Trophoblast cell (in vitro differentiated cells and primary cell): Measurements from ENCODE around the gene HIRA.

Source experiments
- DNase-seq, 2 donors: peaks; one replicate each; pipeline ENCODE4 v3.0.0-alpha.2; 2016
- H2AFZ ChIP-seq: 2 replicates; pipeline ENCODE4 v1.6.1; 2013; ENCODE audit warnings: low read length, moderate library complexity, mild to moderate bottlenecking; ENCODE audit not compliant: insufficient read depth, poor library complexity
- H2AK5ac ChIP-seq: 2 replicates; pipeline ENCODE4 v1.6.1; 2013; ENCODE audit warnings: mild to moderate bottlenecking, low read length
- H2BK120ac ChIP-seq: 2 replicates; pipeline ENCODE4 v1.6.1; 2013; ENCODE audit warnings: low read length, mild to moderate bottlenecking, moderate library complexity; ENCODE audit not compliant: insufficient read depth, poor library complexity
- H2BK12ac ChIP-seq: 2 replicates; pipeline ENCODE4 v1.6.1; 2013; ENCODE audit warnings: mild to moderate bottlenecking, low read length, moderate library complexity
- H2BK5ac ChIP-seq: 2 replicates; pipeline ENCODE4 v1.6.1; 2013; ENCODE audit warnings: low read length, low read depth, moderate library complexity, mild to moderate bottlenecking; ENCODE audit not compliant: poor library complexity
- H3K14ac ChIP-seq: 2 replicates; pipeline ENCODE4 v1.6.1; 2013; ENCODE audit warnings: mild to moderate bottlenecking, low read length
- H3K18ac ChIP-seq: 2 replicates; pipeline ENCODE4 v1.6.1; 2013; ENCODE audit warnings: mild to moderate bottlenecking, low read length
- H3K23ac ChIP-seq: 2 replicates; pipeline ENCODE4 v1.6.1; 2013; ENCODE audit warnings: low read length
- H3K27ac ChIP-seq: 2 replicates; pipeline ENCODE4 v1.5.1; 2013; ENCODE audit warnings: low read depth, mild to moderate bottlenecking, inconsistent platforms, low read length, moderate library complexity
- H3K27me3 ChIP-seq: 2 replicates; pipeline ENCODE4 v1.6.1; 2013; ENCODE audit warnings: inconsistent platforms, mild to moderate bottlenecking, low read length, moderate library complexity; ENCODE audit not compliant: insufficient read depth
- H3K36me3 ChIP-seq, 2 experiments: 1 replicate in 1 of 2; 2 replicates in 1 of 2; pipeline ENCODE4 v1.6.1; 2013; ENCODE audit warnings: low read length in 2 of 2, mild to moderate bottlenecking in 2 of 2, moderate library complexity in 1 of 2; ENCODE audit not compliant: insufficient read depth in 2 of 2, control insufficient read depth in 1 of 2
- H3K4ac ChIP-seq: 2 replicates; pipeline ENCODE4 v1.6.1; 2013; ENCODE audit warnings: low read depth, mild to moderate bottlenecking, low read length, moderate library complexity
- H3K4me1 ChIP-seq, 2 experiments: 1 replicate in 1 of 2; 2 replicates in 1 of 2; pipeline ENCODE4 v1.6.1; 2013; ENCODE audit warnings: low read length in 2 of 2, mild to moderate bottlenecking in 2 of 2, moderate library complexity in 1 of 2; ENCODE audit not compliant: insufficient read depth in 2 of 2, control insufficient read depth in 1 of 2
- H3K4me2 ChIP-seq: 2 replicates; pipeline ENCODE4 v1.6.1; 2013; ENCODE audit warnings: inconsistent platforms, mild to moderate bottlenecking, low read length, moderate library complexity
- H3K4me3 ChIP-seq: 2 replicates; pipeline ENCODE4 v1.5.1; 2013; ENCODE audit warnings: mild to moderate bottlenecking, low read depth, low read length, inconsistent platforms
- H3K79me1 ChIP-seq: one replicate; pipeline ENCODE4 v1.6.1; 2013; ENCODE audit warnings: low read length
- H3K79me2 ChIP-seq: 2 replicates; pipeline ENCODE4 v1.6.1; 2013; ENCODE audit warnings: low read length, mild to moderate bottlenecking; ENCODE audit not compliant: control insufficient read depth, insufficient read depth, poor library complexity
- H3K9ac ChIP-seq: 2 replicates; pipeline ENCODE4 v1.6.1; 2013; ENCODE audit warnings: mild to moderate bottlenecking, low read length
- H3K9me3 ChIP-seq: 2 replicates; pipeline ENCODE4 v1.6.1; 2013; ENCODE audit warnings: low read depth, mild to moderate bottlenecking, control low read depth, inconsistent platforms, low read length; ENCODE audit not compliant: insufficient read depth
- H4K12ac ChIP-seq: 2 replicates; pipeline ENCODE4 v1.6.1; 2013; ENCODE audit warnings: low read depth, mild to moderate bottlenecking, low read length, moderate library complexity
- H4K8ac ChIP-seq: 2 replicates; pipeline ENCODE4 v1.6.1; 2013; ENCODE audit warnings: low read depth, mild to moderate bottlenecking, low read length, moderate library complexity
- H4K91ac ChIP-seq: one replicate; pipeline ENCODE4 v1.6.1; 2013; ENCODE audit warnings: low read depth, mild to moderate bottlenecking, low read length, moderate library complexity
- WGBS: extraction: QIAGEN DNeasy Blood & Tissue Kit; methylation state at CpG from one replicate; pipeline ENCODE4 v1.1.7; 2013; ENCODE audit warnings: missing lambda C conversion rate; ENCODE audit not compliant: insufficient read length, insufficient coverage; ENCODE audit errors: extremely low coverage; 5-methylcytosine and 5-hydroxymethylcytosine counted together

Gene HIRA

GRCh38 chr22:19289475-19290161 is 141.9 kb downstream of the HIRA start:
- no peak overlapping the region for H3K4me2 ChIP-seq
- H4K8ac ChIP-seq, result no peak overlapping the region
- H3K79me1 ChIP-seq, result peaks cover 5% of the 10 kb centered on the region
- H2AK5ac ChIP-seq, result no peak overlapping the region
- H3K27ac ChIP-seq, result no peak overlapping the region
- H3K27me3 ChIP-seq, result peaks cover 4% of the 10 kb centered on the region
- no peaks in the 10 kb centered on the region for H3K9me3 ChIP-seq
- no peak overlapping the region for H2AFZ ChIP-seq
- no peak overlapping the region for H3K18ac ChIP-seq
- WGBS, result no CpG with 5 or more reads among the region's 5 CpGs
- H3K79me2 ChIP-seq, result no peaks in the 10 kb centered on the region
- no peak for DNase-seq
- H3K14ac ChIP-seq, result no peak overlapping the region
- H2BK120ac ChIP-seq, result no peak overlapping the region
- no peak overlapping the region for H2BK5ac ChIP-seq
- H3K9ac ChIP-seq, result no peak overlapping the region
- no peak overlapping the region for H4K12ac ChIP-seq
- no peaks in the 10 kb centered on the region for H3K36me3 ChIP-seq
- H2BK12ac ChIP-seq, result no peak overlapping the region
- H3K4ac ChIP-seq, result no peak overlapping the region
- H3K23ac ChIP-seq, result no peak overlapping the region
- no peak overlapping the region for H4K91ac ChIP-seq
- peaks cover 6 to 12% of the 10 kb centered on the region in 2 experiments for H3K4me1 ChIP-seq
- no peak overlapping the region for H3K4me3 ChIP-seq

DNA sequence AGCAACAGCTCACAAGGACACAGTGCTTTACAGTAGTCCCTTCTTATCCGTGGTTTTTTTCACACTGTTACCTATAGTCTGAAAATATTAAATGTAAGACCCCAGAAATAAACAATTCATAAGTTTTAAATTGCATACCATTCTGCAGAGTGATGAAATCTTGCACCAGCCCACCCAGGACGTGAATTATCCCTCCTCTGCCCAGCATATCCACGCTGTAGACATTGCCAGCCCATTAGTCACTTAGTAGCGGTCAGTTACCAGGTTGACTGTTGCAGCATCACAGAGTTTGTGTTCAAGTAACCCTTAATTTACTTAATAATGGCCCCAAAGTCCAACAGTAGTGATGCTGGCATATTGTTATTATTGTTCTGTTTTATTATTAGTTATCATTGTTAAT is 143.6 kb downstream of the HIRA start:
- H4K8ac ChIP-seq, result no peak overlapping the region
- H2BK12ac ChIP-seq, result no peak overlapping the region
- H3K18ac ChIP-seq, result no peak overlapping the region
- no peak overlapping the region for H3K4me2 ChIP-seq
- no peak overlapping the region for H3K27ac ChIP-seq
- no peak overlapping the region for H3K14ac ChIP-seq
- no peak overlapping the region for H3K9ac ChIP-seq
- H3K23ac ChIP-seq, result no peak overlapping the region
- H2BK120ac ChIP-seq, result no peak overlapping the region
- no peak overlapping the region for H4K12ac ChIP-seq
- H2AK5ac ChIP-seq, result no peak overlapping the region
- no peaks in the 10 kb centered on the region for H3K36me3 ChIP-seq
- H3K79me2 ChIP-seq, result no peaks in the 10 kb centered on the region
- peaks cover 6 to 12% of the 10 kb centered on the region in 2 experiments for H3K4me1 ChIP-seq
- H3K27me3 ChIP-seq, result peaks cover 4% of the 10 kb centered on the region
- H3K9me3 ChIP-seq, result no peaks in the 10 kb centered on the region
- no peak overlapping the region for H3K4ac ChIP-seq
- no peak overlapping the region for H2BK5ac ChIP-seq
- DNase-seq, result peak; percentile 8 to 28
- no peak overlapping the region for H3K4me3 ChIP-seq
- no CpG with 5 or more reads among the region's 4 CpGs for WGBS
- H3K79me1 ChIP-seq, result peaks cover 5% of the 10 kb centered on the region
- no peak overlapping the region for H4K91ac ChIP-seq
- H2AFZ ChIP-seq, result no peak overlapping the region

- Histone ChIP-seq H3K18ac (no peak overlapping the region), H3K9ac (no peak overlapping the region), H3K4ac (no peak overlapping the region), H3K4me1 (peaks cover 5 to 10% of the 10 kb centered on the region in 2 experiments), H2BK120ac (no peak overlapping the region), H3K79me2 (no peaks in the 10 kb centered on the region), H3K14ac (no peak overlapping the region), H4K91ac (no peak overlapping the region), H3K4me3 (no peak overlapping the region), H3K36me3 (no peaks in the 10 kb centered on the region), H3K4me2 (no peak overlapping the region), H2AK5ac (no peak overlapping the region), H3K23ac (no peak overlapping the region), H3K27me3 (peaks cover 4% of the 10 kb centered on the region), H2BK12ac (no peak overlapping the region), H3K79me1 (peaks cover 5% of the 10 kb centered on the region), H3K27ac (no peak overlapping the region), H2AFZ (no peak overlapping the region), H3K9me3 (no peaks in the 10 kb centered on the region), H4K8ac (no peak overlapping the region), H4K12ac (no peak overlapping the region), H2BK5ac (no peak overlapping the region)
- DNase-seq, result no peak
- no CpG with 5 or more reads among the region's 5 CpGs for WGBS
Measured at GRCh38 chr22:19287076-19287707, 144.3 kb downstream of the HIRA start.

DNA sequence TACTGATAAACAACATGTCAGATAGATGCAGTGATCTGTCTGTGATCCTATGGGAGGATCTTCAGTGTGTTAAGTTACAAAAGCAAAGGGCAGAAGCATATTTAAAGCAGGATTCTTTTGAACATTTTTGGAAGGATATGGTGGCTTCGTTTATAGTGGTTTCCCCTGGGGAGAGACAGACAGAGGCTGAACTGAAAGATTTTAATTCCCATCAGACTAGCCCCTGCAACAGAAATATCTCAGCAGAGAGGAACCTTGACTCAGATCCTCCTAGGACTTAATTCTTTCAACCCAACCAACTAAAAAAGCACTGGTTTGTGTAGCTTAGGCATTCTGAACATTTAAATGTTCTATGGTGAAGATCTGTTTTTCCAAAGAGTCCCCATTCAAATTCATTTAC is 145.7 kb downstream of the HIRA start:
- no peak overlapping the region for H3K9ac ChIP-seq
- H3K9me3 ChIP-seq, result no peaks in the 10 kb centered on the region
- no peak overlapping the region for H4K8ac ChIP-seq
- peaks cover 3 to 8% of the 10 kb centered on the region in 2 experiments for H3K4me1 ChIP-seq
- H3K23ac ChIP-seq, result no peak overlapping the region
- H3K18ac ChIP-seq, result no peak overlapping the region
- WGBS, result no CpG with 5 or more reads among the region's 1 CpG
- DNase-seq, result no peak
- H4K12ac ChIP-seq, result no peak overlapping the region
- no peak overlapping the region for H3K4ac ChIP-seq
- H3K27ac ChIP-seq, result no peak overlapping the region
- H3K27me3 ChIP-seq, result peaks cover 4% of the 10 kb centered on the region
- H3K4me2 ChIP-seq, result no peak overlapping the region
- H3K4me3 ChIP-seq, result no peak overlapping the region
- H4K91ac ChIP-seq, result no peak overlapping the region
- no peak overlapping the region for H3K14ac ChIP-seq
- no peak overlapping the region for H2AFZ ChIP-seq
- H2BK5ac ChIP-seq, result no peak overlapping the region
- no peaks in the 10 kb centered on the region for H3K79me1 ChIP-seq
- no peaks in the 10 kb centered on the region for H3K79me2 ChIP-seq
- H2BK12ac ChIP-seq, result no peak overlapping the region
- H2AK5ac ChIP-seq, result no peak overlapping the region
- H2BK120ac ChIP-seq, result no peak overlapping the region
- no peaks in the 10 kb centered on the region for H3K36me3 ChIP-seq
